Ovary (tissue), 9 donors: ENCODE measurements around the gene TENM4. TPM values are rescaled to one million over a fixed set of nuclear protein-coding genes. Genes with fewer than 3 reads are reported as not detected.

ENCODE experiments used
- DNase-seq, 5 donors: peaks; one replicate each; pipeline ENCODE4 v3.0.0-alpha.2; 2019 to 2020
- H3K27ac ChIP-seq, 2 donors: fragments of 200-600 bp; one replicate each; pipeline versions ENCODE4 v1.5.1 to v1.8.0; 2019 to 2022
- H3K27me3 ChIP-seq: fragments of 200-600 bp; one replicate; pipeline ENCODE4 v1.8.0; 2022
- H3K36me3 ChIP-seq: fragments of 200-600 bp; sonication (generic); one replicate; pipeline ENCODE4 v1.5.1; 2019
- H3K4me1 ChIP-seq: one replicate; pipeline ENCODE4 v1.8.1; 2013; ENCODE audit warnings: mild to moderate bottlenecking, moderate library complexity; ENCODE audit not compliant: insufficient read depth
- H3K4me3 ChIP-seq: fragments of 200-600 bp; sonication (generic); one replicate; pipeline ENCODE4 v1.5.1; 2017
- H3K9me3 ChIP-seq, 2 donors: fragments of 200-600 bp in 1 of 2; sonication (generic) in 1 of 2; one replicate each; pipeline versions ENCODE4 v1.5.1 to v1.8.1; 2013 to 2019; ENCODE audit warnings: mild to moderate bottlenecking in 1 of 2, moderate library complexity in 1 of 2
- EP300 ChIP-seq: sonication (generic); formaldehyde crosslinking; IDR thresholded peaks from one replicate; pipeline ENCODE4 v1.6.1; 2017; ENCODE audit warnings: antibody characterized with exemption
- POLR2A ChIP-seq: fragments of 450-650 bp; IDR thresholded peaks from one replicate; pipeline ENCODE4 v1.6.1; 2017; ENCODE audit warnings: antibody characterized with exemption, mild to moderate bottlenecking, moderate library complexity
- WGBS, 3 donors: extraction: QIAGEN DNeasy Blood & Tissue Kit in 1 of 3; methylation state at CpG; one replicate each; pipeline versions ENCODE4 v1.1.5 to v1.1.7; 2013 to 2017; 5-methylcytosine and 5-hydroxymethylcytosine counted together
- intact Hi-C, 4 donors: fragments of 100-400 bp; cut with DNase I; formaldehyde crosslinking; loops; one replicate each; pipeline versions ENCODE4 v1.11.0 to v1.15.1; 2022 to 2023
- polyA plus RNA-seq, 2 donors: library from polyadenylated mRNA; stranded (reverse); fragments of 200-250 nt in 1 of 2; fragments of 350-450 nt in 1 of 2; fragmentation: Illumina TruSeq in 1 of 2; extraction: RNeasy Lipid Tissue Mini Kit (QIAGEN cat#74804) in 1 of 2; gene quantifications; one replicate each; pipeline ENCODE4 v1.2.3, GENCODE V29; 2013 to 2014
- total RNA-seq, 7 donors: library from RNA; depleted of rRNA in 2 of 7; stranded (reverse); fragments of >200 nt in 2 of 7; fragmentation: NEBNext Ultra II Directional in 3 of 7; extraction: Animal tissue kit (Norgen Biotek cat#: 25700) in 3 of 7; gene quantifications; one replicate each; pipeline versions ENCODE4 v1.1.0 to v1.2.4, GENCODE V29; 2016 to 2023
- TF ChIP-seq, protein P1 (sequence below), 3 donors: fragments of 450-650 bp in 2 of 3; fragments of 200-600 bp in 1 of 3; IDR thresholded peaks; one replicate each; pipeline versions ENCODE4 v1.5.1 to v1.8.0; 2016 to 2022; ENCODE audit warnings: antibody characterized with exemption in 3 of 3, mild to moderate bottlenecking in 1 of 3
- donor health status: DM: no; HTN: no; CAD: no; lungs with moderate emphysema.
- donor health status: DM: no; HTN: no; CAD: no.
- donor health status: Bipolar disorder and iron deficiency.
- donor health status: DM: yes; HTN: yes; CAD: no.
- donor health status: DM: no; HTN: no; CAD: no.
- donor health status: DM: yes; HTN: yes; CAD: no.

Gene TENM4
- total and polyA plus RNA-seq, 9 donors = 11.0 to 206 (median 107) TPM

GRCh38 chr11:78935398-78936068 is 505.3 kb downstream of the TENM4 start:
- no peak overlapping the region for H3K4me3 ChIP-seq
- DNase-seq = no peak
- no peaks in the 10 kb centered on the region for H3K36me3 ChIP-seq
- TF ChIP-seq, protein P1, sequence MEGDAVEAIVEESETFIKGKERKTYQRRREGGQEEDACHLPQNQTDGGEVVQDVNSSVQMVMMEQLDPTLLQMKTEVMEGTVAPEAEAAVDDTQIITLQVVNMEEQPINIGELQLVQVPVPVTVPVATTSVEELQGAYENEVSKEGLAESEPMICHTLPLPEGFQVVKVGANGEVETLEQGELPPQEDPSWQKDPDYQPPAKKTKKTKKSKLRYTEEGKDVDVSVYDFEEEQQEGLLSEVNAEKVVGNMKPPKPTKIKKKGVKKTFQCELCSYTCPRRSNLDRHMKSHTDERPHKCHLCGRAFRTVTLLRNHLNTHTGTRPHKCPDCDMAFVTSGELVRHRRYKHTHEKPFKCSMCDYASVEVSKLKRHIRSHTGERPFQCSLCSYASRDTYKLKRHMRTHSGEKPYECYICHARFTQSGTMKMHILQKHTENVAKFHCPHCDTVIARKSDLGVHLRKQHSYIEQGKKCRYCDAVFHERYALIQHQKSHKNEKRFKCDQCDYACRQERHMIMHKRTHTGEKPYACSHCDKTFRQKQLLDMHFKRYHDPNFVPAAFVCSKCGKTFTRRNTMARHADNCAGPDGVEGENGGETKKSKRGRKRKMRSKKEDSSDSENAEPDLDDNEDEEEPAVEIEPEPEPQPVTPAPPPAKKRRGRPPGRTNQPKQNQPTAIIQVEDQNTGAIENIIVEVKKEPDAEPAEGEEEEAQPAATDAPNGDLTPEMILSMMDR (IDR thresholded peaks at IDR 0.05) = no peak
- TF ChIP-seq EP300 (no peak), POLR2A (no peak)
- intact Hi-C loops = no loop called here
- H3K9me3 ChIP-seq = no peaks in the 10 kb centered on the region
- no peaks in the 10 kb centered on the region for H3K4me1 ChIP-seq
- no peaks in the 10 kb centered on the region for H3K27me3 ChIP-seq
- H3K27ac ChIP-seq = no peak overlapping the region
- WGBS, 3 donors = 78 to 84% (median 79%) methylated on average over 4 of the region's 4 CpGs

DNA sequence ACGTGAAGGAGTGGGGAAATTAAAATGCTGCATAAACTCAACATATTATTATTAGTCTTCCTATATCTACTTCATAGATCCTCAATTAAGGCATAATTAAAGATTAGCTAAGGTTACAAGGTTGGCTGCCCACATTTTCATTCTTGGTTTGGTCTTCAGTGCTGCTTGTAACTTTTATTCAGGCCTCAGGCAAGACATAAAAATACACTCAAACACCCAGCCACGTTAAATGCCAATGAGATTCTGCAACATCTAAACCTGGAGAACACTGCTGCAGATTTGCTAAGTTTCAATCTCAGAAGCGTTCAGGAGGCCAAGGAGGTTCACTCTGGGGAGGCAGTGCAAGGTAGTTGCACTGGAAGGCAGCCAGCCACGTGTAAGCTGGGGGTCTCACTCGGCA is 507.5 kb downstream of the TENM4 start:
- no peaks in the 10 kb centered on the region for H3K36me3 ChIP-seq
- intact Hi-C loops = no loop called here
- H3K4me3 ChIP-seq = no peak overlapping the region
- no peaks in the 10 kb centered on the region for H3K4me1 ChIP-seq
- H3K9me3 ChIP-seq = no peaks in the 10 kb centered on the region
- DNase-seq = no peak
- H3K27ac ChIP-seq = no peak overlapping the region
- TF ChIP-seq POLR2A = no peak
- TF ChIP-seq, protein P1 (IDR thresholded peaks at IDR 0.05) = no peak
- TF ChIP-seq EP300 = no peak
- 77 to 85% (median 82%) methylated on average over 5 of the region's 5 CpGs for WGBS, 3 donors
- no peaks in the 10 kb centered on the region for H3K27me3 ChIP-seq

GRCh38 chr11:78932757-78933156 is 508.1 kb downstream of the TENM4 start:
- TF ChIP-seq, protein P1 (IDR thresholded peaks at IDR 0.05) = no peak
- TF ChIP-seq POLR2A (no peak), EP300 (no peak)
- WGBS, 3 donors = 96 to 98% (median 97%) methylated on average over 11 of the region's 11 CpGs
- intact Hi-C loops = no loop called here

DNA sequence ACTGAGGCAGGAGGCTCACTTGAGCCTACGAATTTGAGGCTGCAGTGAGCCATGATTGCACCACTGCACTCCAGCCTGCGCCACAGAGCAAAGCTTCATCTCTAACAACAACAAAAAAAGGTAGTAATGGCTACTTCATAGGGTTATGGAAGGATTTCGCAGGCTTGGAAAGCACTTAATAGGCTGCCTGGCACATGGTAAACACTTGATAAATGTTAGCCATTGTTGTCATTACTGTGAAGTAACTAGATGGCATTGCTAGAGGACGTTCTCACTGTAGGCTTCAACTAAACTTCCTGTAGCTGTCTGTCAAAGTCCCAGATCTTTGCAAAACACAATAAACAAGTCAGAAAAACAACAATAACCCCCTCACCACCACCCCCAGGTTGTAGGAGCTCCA is 508.9 kb downstream of the TENM4 start:
- TF ChIP-seq EP300 (no peak), POLR2A (no peak)
- TF ChIP-seq, protein P1 (IDR thresholded peaks at IDR 0.05) = no peak
- Histone ChIP-seq H3K4me3 (no peak overlapping the region), H3K27ac (no peak overlapping the region), H3K9me3 (no peaks in the 10 kb centered on the region), H3K36me3 (no peaks in the 10 kb centered on the region), H3K27me3 (no peaks in the 10 kb centered on the region), H3K4me1 (no peaks in the 10 kb centered on the region)
- 91 to 96% (median 95%) methylated on average over 4 of the region's 4 CpGs for WGBS, 3 donors
- no peak for DNase-seq
- intact Hi-C loops = no loop called here

More at GRCh38 chr11:78932757-78933156, 508.1 kb downstream of the TENM4 start:
- H3K36me3 ChIP-seq = no peaks in the 10 kb centered on the region
- no peak overlapping the region for H3K4me3 ChIP-seq
- no peak for DNase-seq
- H3K4me1 ChIP-seq = no peaks in the 10 kb centered on the region
- H3K9me3 ChIP-seq = no peaks in the 10 kb centered on the region
- H3K27me3 ChIP-seq = no peaks in the 10 kb centered on the region
- H3K27ac ChIP-seq = no peak overlapping the region
